Epithelial cell of esophagus (primary cell): ENCODE data around the gene SPDYE3.
A peak's percentile ranks its signal among the peaks of the same experiment; 100 is the strongest.
"Not testable (repeated sequence)": the region's sequence is repeated elsewhere in the genome, so short reads cannot be mapped to it uniquely, and the experiment has no call there.

Source experiments
- DNase-seq: peaks from one replicate; pipeline ENCODE4 v3.0.0; 2010; ENCODE audit warnings: low read depth
- H3K4me3 ChIP-seq: 2 replicates; pipeline ENCODE4 v1.5.1; 2011; ENCODE audit warnings: mild to moderate bottlenecking, low read length, control low read depth
- CTCF ChIP-seq: IDR thresholded peaks from 2 replicates; pipeline ENCODE4 v1.5.1; 2011; ENCODE audit warnings: low read depth, mild to moderate bottlenecking, low read length, control low read depth, inconsistent platforms; ENCODE audit not compliant: insufficient read depth; ENCODE audit errors: missing control alignments

The SPDYE3 gene

DNA sequence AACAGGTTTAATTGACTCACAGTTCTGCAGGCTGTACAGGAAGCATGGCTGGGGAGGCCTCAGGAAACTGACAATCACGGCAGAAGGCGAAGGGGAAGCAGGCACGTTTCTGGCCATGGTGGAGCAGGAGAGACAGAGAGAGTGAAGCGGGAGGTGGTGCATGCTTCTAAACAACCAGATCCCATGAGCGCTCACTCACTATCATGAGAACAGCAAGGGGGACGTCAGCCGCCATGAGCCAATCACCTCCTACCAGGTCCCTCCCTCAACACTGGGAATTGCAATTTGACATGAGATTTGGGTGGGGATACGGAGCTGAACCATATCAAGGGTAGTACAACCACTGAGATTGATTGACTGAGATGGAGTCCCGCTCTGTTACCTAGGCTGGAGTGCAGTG, 18.2 kb downstream of the SPDYE3 start:
- not testable (repeated sequence) for H3K4me3 ChIP-seq, DNase-seq

GRCh38 chr7:100326914-100327313, 19.4 kb downstream of the SPDYE3 start:
- not testable (repeated sequence) for H3K4me3 ChIP-seq, DNase-seq

DNA sequence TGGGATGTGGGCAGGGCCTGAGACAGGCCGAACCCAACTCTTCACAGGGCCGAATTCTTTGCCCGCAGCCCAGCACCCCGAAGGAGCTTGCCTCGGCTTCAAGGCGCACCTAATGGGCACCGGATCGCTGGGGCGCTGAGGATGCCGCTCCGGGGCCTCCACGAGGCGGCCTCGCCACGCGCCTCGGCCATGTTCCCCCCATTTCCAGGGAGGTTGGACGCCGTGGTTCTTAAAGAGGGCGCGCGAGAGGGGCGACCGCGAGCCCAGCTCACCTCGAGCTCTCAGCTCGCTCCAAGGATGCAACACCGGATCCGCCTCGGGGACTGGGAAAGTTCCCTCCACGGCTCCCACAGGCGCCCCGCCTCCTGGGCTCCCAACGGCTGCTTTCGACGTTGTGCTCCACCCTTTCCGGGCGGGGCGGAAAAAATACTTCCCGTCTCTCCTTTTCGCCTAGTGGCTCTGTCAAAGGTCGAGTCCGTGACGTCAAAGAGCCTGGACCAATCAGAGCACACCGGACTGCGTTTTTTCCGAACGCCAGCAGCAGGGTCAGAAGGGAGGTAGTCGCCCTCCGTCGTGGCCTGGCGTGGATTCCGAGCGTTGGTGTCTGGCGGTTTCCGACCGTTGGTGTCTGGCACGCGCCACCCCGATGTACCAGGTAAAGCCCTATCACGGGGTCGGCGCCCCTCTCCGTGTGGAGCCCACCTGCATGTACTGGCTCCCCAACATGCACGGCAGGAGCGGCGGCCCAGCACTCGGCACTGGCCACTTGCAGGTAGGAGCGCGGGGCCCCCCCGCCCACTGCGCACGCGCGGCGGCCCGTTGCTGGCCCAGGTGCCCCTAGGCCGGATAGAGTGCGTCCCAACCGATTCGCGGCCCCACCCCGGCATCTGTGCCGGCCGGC, 28.3 kb downstream of the SPDYE3 start:
- peak; percentile 89 for DNase-seq
- H3K4me3 ChIP-seq: peak overlapping the region; percentile 66

DNA sequence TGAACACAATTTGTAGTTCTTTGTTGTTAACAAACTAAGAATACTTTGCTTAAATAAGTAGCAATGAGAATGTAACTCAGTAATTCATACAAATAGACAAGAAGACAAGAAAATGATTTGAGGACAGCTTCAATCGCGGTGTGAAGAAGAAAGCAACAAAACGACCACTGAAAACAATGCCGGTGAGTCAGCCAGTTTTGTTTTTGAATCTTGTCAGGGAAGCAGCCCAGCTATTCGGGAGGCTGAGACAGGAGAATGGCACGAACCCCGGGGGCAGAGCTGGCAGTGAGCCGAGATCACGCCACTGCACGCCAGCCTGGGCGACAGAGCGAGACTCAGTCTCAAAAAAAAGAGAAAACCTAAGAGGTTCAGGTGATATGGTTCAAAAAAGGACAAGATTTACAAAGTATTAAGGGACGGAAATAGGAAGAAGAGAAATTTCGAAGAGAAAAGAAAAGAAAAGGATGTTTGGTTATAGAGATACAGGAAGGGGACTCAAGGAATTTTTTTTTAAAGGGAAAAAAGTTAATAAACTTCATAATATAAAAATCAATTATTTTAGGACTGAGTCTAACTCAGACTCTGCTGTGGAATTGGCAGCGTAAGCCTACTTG, 30.7 kb downstream of the SPDYE3 start:
- peak; percentile 92 for DNase-seq
- H3K4me3 ChIP-seq: not testable (repeated sequence)

GRCh38 chr7:100341286-100341685, 33.8 kb downstream of the SPDYE3 start:
- peak; percentile 43 for DNase-seq
- TF ChIP-seq CTCF: peak; percentile 9
- H3K4me3 ChIP-seq: not testable (repeated sequence)

DNA sequence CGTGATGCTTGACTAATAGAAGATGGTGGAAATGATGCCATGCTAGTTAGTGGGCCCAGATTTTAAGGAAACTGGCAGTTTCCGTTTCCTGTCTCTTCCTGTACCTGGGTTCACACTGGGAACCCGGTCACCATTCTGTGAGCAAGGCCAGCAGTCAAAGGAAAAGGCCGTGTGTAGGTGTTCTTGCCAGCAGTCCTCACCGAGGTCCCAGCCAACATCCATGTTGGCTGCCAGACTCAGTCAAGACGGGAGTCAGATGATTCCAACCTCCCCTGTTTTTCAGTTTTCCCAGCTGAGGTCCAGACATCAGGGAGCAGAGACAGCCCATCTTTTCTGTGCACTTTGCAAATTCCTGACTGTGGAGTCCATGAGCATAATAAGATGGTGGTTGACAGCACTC, 35.3 kb downstream of the SPDYE3 start:
- no peak for TF ChIP-seq CTCF
- no peak overlapping the region for H3K4me3 ChIP-seq
- no peak for DNase-seq

- not testable (repeated sequence) for DNase-seq, H3K4me3 ChIP-seq
These were observed 36.6 kb downstream of the SPDYE3 start for GRCh38 chr7:100344124-100344559.

DNA sequence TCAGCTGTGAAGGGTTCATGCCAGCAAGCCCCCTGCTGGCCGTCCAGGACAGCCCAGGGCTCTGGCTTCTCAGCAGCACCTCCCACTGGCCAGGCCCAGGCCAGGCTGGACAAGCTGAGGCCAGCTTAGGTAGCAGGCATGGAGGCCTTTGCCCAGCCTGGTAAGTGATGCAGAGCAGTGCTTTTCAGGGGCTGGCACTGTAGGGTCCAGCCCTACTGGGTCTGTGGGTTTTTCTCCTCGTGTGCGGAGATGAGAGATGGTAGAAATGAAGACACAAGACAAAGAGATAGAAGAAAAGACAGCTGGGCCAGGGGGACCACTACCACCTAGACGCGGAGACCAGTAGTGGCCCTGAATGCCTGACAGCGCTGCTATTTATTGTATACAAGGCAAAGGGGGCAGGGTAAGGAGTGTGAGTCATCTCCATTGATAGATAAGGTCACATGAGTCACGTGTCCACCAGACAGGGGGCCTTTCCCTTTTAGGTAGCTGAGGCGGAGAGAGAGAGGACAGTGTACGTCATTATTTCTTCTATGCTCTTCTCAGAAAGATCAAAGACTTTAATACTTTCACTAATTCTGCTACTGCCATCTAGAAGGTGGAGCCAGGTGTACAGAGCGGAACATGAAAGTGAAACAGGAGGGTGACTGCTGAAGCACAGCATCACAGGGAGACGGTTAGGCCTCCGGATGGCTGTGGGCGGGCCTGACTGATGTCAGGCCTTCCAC, 37.2 kb downstream of the SPDYE3 start:
- peak; percentile 32 for DNase-seq
- peak; percentile 37 for TF ChIP-seq CTCF
- H3K4me3 ChIP-seq: not testable (repeated sequence)

DNA sequence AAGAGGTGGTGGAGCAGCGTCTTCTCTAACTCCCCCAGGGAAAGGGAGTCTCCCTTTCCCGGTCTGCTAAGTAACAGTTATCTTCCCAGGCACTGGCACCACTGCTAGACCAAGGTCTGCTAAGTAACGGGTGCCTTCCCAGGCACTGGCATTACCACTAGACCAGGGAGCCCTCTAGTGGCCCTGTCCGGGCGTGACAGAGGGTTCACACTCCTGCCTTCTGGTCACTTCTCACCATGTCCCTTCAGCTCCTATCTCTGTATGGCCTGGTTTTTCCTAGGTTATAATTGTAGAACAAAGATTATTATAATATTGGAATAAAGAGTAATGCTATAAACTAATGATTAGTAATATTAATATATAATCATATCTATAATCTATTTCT, 37.8 kb downstream of the SPDYE3 start:
- DNase-seq: peak; percentile 58
- H3K4me3 ChIP-seq: not testable (repeated sequence)
- peak; percentile 46 for TF ChIP-seq CTCF
